ENCODE data around the gene CLASP2. TPM values are rescaled to one million over a fixed set of nuclear protein-coding genes. Genes with fewer than 3 reads are reported as not detected.

CLASP2 gene
- total RNA-seq, 1 experiment from 2014 or later: 40.4 TPM

DNA sequence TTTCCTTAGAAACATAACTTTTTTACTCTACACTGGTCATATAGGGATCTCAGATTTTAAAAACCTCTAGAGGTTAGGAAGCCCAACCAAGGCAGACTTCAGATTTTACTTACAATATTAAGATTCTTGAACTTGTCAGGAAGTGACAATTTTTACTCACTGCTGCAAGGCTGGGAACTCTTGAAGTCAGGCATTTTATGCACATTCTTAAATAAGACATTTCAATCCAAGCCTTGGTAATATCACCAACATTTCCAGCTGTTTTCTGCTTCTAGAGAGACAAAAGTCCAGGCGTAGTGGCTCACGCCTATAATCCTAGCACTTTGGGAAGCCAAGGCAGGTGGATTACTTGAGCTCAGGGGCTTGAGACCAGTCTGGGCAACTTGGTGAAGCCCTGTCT lies 244.2 kb downstream of the CLASP2 start:
- in situ Hi-C loops (cut with HindIII; ENCODE audit: low pct_unique_long_range_greater_than_20kb, low sequenced_read_pairs): no loop called here
- no peak for ATAC-seq
- TF ChIP-seq POLR2AphosphoS5 (IDR thresholded peaks at IDR 0.05; ENCODE audit: low read depth, low read length): no peak
- TF ChIP-seq, protein P1, sequence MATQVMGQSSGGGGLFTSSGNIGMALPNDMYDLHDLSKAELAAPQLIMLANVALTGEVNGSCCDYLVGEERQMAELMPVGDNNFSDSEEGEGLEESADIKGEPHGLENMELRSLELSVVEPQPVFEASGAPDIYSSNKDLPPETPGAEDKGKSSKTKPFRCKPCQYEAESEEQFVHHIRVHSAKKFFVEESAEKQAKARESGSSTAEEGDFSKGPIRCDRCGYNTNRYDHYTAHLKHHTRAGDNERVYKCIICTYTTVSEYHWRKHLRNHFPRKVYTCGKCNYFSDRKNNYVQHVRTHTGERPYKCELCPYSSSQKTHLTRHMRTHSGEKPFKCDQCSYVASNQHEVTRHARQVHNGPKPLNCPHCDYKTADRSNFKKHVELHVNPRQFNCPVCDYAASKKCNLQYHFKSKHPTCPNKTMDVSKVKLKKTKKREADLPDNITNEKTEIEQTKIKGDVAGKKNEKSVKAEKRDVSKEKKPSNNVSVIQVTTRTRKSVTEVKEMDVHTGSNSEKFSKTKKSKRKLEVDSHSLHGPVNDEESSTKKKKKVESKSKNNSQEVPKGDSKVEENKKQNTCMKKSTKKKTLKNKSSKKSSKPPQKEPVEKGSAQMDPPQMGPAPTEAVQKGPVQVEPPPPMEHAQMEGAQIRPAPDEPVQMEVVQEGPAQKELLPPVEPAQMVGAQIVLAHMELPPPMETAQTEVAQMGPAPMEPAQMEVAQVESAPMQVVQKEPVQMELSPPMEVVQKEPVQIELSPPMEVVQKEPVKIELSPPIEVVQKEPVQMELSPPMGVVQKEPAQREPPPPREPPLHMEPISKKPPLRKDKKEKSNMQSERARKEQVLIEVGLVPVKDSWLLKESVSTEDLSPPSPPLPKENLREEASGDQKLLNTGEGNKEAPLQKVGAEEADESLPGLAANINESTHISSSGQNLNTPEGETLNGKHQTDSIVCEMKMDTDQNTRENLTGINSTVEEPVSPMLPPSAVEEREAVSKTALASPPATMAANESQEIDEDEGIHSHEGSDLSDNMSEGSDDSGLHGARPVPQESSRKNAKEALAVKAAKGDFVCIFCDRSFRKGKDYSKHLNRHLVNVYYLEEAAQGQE (IDR thresholded peaks at IDR 0.05; ENCODE audit: insufficient read depth in 1 of 2, low read depth in 2 of 2, low read length in 1 of 2): no peak
- TF ChIP-seq SIN3A (IDR thresholded peaks at IDR 0.05; ENCODE audit: borderline replicate concordance, insufficient read depth, low read depth, low read length): no peak
- TF ChIP-seq TCF7L2 (IDR thresholded peaks at IDR 0.05; ENCODE audit: low read depth, low read length): no peak
- TF ChIP-seq, protein P2, sequence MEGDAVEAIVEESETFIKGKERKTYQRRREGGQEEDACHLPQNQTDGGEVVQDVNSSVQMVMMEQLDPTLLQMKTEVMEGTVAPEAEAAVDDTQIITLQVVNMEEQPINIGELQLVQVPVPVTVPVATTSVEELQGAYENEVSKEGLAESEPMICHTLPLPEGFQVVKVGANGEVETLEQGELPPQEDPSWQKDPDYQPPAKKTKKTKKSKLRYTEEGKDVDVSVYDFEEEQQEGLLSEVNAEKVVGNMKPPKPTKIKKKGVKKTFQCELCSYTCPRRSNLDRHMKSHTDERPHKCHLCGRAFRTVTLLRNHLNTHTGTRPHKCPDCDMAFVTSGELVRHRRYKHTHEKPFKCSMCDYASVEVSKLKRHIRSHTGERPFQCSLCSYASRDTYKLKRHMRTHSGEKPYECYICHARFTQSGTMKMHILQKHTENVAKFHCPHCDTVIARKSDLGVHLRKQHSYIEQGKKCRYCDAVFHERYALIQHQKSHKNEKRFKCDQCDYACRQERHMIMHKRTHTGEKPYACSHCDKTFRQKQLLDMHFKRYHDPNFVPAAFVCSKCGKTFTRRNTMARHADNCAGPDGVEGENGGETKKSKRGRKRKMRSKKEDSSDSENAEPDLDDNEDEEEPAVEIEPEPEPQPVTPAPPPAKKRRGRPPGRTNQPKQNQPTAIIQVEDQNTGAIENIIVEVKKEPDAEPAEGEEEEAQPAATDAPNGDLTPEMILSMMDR (IDR thresholded peaks at IDR 0.05): no peak
- BruUV-seq (replicated peaks): no TSS peak
- Histone ChIP-seq H3K27me3 (ENCODE audit: control insufficient read depth, insufficient read depth, low read length) (no peaks in the 10 kb centered on the region), H3K4me3 (ENCODE audit: low read depth in 2 of 2, low read length in 2 of 2) (no peak overlapping the region), H3K9me3 (ENCODE audit: control insufficient read depth, insufficient read depth, low read depth, low read length) (no peaks in the 10 kb centered on the region), H3K27ac (ENCODE audit: low read length) (no peak overlapping the region), H3K4me1 (ENCODE audit: control insufficient read depth, insufficient read depth, low read length) (no peaks in the 10 kb centered on the region), H3K36me3 (ENCODE audit: control insufficient read depth, insufficient read depth, low read length) (no peaks in the 10 kb centered on the region)
- intact Hi-C loops (cut with micrococcal nuclease; ENCODE audit: unreplicated experiment): no loop called here
- POLR2A ChIA-PET: interaction anchor here (0.6 to 0.7 kb wide), 2 partner anchors 14 to 16 kb away, joined by 8 read pairs; no protein-coding TSS in a partner anchor
- CTCF ChIA-PET: no interaction called here
- no peak for DNase-seq (ENCODE audit: low read depth, low spot score)

DNA sequence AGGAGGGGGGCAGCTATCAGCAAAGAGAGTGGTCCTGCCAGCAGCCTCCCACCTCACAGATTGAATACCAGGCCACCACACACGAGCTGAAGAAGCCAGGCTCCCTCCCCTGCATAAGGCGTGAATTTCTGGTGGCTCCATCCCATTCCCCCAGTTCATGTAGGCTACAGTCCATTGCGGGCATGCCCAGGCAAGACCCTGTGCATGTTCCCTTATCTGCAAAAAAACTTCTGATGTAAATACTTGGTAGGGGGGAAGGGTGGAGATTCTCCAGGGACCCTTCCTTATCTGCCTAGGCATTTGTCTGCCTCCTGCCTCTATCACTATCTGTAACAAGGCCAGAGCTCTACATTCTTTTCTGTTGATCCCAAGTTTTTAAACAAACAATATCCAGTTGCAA lies 250.3 kb downstream of the CLASP2 start:
- in situ Hi-C loops (cut with HindIII; ENCODE audit: low pct_unique_long_range_greater_than_20kb, low sequenced_read_pairs): no loop called here
- ChIA-PET POLR2A (no interaction called here), CTCF (no interaction called here)
- no peaks in the 10 kb centered on the region for H3K27me3 ChIP-seq (ENCODE audit: control insufficient read depth, insufficient read depth, low read length)
- no peak overlapping the region for H3K4me3 ChIP-seq (ENCODE audit: low read depth in 2 of 2, low read length in 2 of 2)
- TF ChIP-seq TCF7L2 (IDR thresholded peaks at IDR 0.05; ENCODE audit: low read depth, low read length) (no peak), POLR2AphosphoS5 (IDR thresholded peaks at IDR 0.05; ENCODE audit: low read depth, low read length) (no peak), SIN3A (IDR thresholded peaks at IDR 0.05; ENCODE audit: borderline replicate concordance, insufficient read depth, low read depth, low read length) (no peak)
- TF ChIP-seq, protein P1 (IDR thresholded peaks at IDR 0.05; ENCODE audit: insufficient read depth in 1 of 2, low read depth in 2 of 2, low read length in 1 of 2): no peak
- TF ChIP-seq, protein P2 (IDR thresholded peaks at IDR 0.05): no peak
- no peaks in the 10 kb centered on the region for H3K4me1 ChIP-seq (ENCODE audit: control insufficient read depth, insufficient read depth, low read length)
- H3K9me3 ChIP-seq (ENCODE audit: control insufficient read depth, insufficient read depth, low read depth, low read length): no peaks in the 10 kb centered on the region
- BruUV-seq (replicated peaks): no TSS peak
- intact Hi-C loops (cut with micrococcal nuclease; ENCODE audit: unreplicated experiment): no loop called here
- ATAC-seq (no peak), DNase-seq (ENCODE audit: low read depth, low spot score) (no peak)
- no peaks in the 10 kb centered on the region for H3K36me3 ChIP-seq (ENCODE audit: control insufficient read depth, insufficient read depth, low read length)
- H3K27ac ChIP-seq (ENCODE audit: low read length): no peak overlapping the region

Data from Panc1 (cell line).